ENCODE results near the gene DLX2. TPM values are rescaled to one million over a fixed set of nuclear protein-coding genes. Genes with fewer than 3 reads are reported as not detected.

The DLX2 gene
- total and polyA plus RNA-seq, 2 of the 13 experiments (the other 11 are each of a cell fraction or from before 2014, with no cell fraction given) = 0.07 to 0.15 TPM

GRCh38 chr2:172102391-172103359 is at the start of gene DLX2 (continued):
- TF ChIP-seq NFE2L2 (IDR thresholded peaks at IDR 0.05; ENCODE audit: low read length) = no peak
- TF ChIP-seq ZBTB3 (CRISPR knock-in tag; IDR thresholded peaks at IDR 0.05; ENCODE audit: borderline replicate concordance, low read depth) = no peak
- TF ChIP-seq ARID3A (IDR thresholded peaks at IDR 0.05; ENCODE audit: low read depth, low read length) = no peak
- no peak for TF ChIP-seq PAX8 (CRISPR knock-in tag; IDR thresholded peaks at IDR 0.05; ENCODE audit: borderline replicate concordance)
- TF ChIP-seq GMEB2 (CRISPR knock-in tag; IDR thresholded peaks at IDR 0.05; ENCODE audit: low read depth) = no peak
- no peak for TF ChIP-seq ZNF572 (CRISPR knock-in tag; IDR thresholded peaks at IDR 0.05)
- TF ChIP-seq TGIF2 (CRISPR knock-in tag; IDR thresholded peaks at IDR 0.05) = peak; percentile 43; the same call in 1 of the 2 replicates
- TF ChIP-seq ZNF574 (CRISPR knock-in tag; IDR thresholded peaks at IDR 0.05) = peak; percentile 71
- peak; percentile 97; the same call in 1 of the 2 replicates for TF ChIP-seq ZNF766 (CRISPR knock-in tag; IDR thresholded peaks at IDR 0.05; ENCODE audit: borderline replicate concordance)
- TF ChIP-seq TBX2 (CRISPR knock-in tag; IDR thresholded peaks at IDR 0.05; ENCODE audit: borderline replicate concordance) = peak; percentile 75
- TF ChIP-seq ARNTL (CRISPR knock-in tag; IDR thresholded peaks at IDR 0.05) = 0 out of 2 replicates have a peak, but pooled peaks have one; percentile 50
- no peak for TF ChIP-seq HHEX (CRISPR knock-in tag; IDR thresholded peaks at IDR 0.05)
- no peak for TF ChIP-seq KDM5A (IDR thresholded peaks at IDR 0.05; ENCODE audit: borderline replicate concordance, low read length)
- peak; percentile 59; the same call in 1 of the 2 replicates for TF ChIP-seq ZNF629 (CRISPR knock-in tag; conservative IDR thresholded peaks at IDR 0.05)
- TF ChIP-seq CREBL2 (CRISPR knock-in tag; IDR thresholded peaks at IDR 0.05; ENCODE audit: borderline replicate concordance) = peak; percentile 88; the same call in 1 of the 2 replicates
- TF ChIP-seq ZNF496 (CRISPR knock-in tag; IDR thresholded peaks at IDR 0.05; ENCODE audit: insufficient replicate concordance) = no peak
- TF ChIP-seq NCOA5 (CRISPR knock-in tag; IDR thresholded peaks at IDR 0.05) = no peak
- TF ChIP-seq, protein P1, sequence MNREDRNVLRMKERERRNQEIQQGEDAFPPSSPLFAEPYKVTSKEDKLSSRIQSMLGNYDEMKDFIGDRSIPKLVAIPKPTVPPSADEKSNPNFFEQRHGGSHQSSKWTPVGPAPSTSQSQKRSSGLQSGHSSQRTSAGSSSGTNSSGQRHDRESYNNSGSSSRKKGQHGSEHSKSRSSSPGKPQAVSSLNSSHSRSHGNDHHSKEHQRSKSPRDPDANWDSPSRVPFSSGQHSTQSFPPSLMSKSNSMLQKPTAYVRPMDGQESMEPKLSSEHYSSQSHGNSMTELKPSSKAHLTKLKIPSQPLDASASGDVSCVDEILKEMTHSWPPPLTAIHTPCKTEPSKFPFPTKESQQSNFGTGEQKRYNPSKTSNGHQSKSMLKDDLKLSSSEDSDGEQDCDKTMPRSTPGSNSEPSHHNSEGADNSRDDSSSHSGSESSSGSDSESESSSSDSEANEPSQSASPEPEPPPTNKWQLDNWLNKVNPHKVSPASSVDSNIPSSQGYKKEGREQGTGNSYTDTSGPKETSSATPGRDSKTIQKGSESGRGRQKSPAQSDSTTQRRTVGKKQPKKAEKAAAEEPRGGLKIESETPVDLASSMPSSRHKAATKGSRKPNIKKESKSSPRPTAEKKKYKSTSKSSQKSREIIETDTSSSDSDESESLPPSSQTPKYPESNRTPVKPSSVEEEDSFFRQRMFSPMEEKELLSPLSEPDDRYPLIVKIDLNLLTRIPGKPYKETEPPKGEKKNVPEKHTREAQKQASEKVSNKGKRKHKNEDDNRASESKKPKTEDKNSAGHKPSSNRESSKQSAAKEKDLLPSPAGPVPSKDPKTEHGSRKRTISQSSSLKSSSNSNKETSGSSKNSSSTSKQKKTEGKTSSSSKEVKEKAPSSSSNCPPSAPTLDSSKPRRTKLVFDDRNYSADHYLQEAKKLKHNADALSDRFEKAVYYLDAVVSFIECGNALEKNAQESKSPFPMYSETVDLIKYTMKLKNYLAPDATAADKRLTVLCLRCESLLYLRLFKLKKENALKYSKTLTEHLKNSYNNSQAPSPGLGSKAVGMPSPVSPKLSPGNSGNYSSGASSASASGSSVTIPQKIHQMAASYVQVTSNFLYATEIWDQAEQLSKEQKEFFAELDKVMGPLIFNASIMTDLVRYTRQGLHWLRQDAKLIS (CRISPR knock-in tag; IDR thresholded peaks at IDR 0.05) = no peak
